HG02678 (cell line): ENCODE data around the gene DCAF15.
"Not testable (repeated sequence)": the region's sequence is repeated elsewhere in the genome, so short reads cannot be mapped to it uniquely, and the experiment has no call there.

Experiments used
- ATAC-seq: cut with Tn5 transposase; IDR thresholded peaks from one replicate; pipeline ENCODE4 v1.9.1; 2021; ENCODE audit warnings: mild to moderate bottlenecking, moderate library complexity; ENCODE audit not compliant: unreplicated experiment

The DCAF15 gene

DNA sequence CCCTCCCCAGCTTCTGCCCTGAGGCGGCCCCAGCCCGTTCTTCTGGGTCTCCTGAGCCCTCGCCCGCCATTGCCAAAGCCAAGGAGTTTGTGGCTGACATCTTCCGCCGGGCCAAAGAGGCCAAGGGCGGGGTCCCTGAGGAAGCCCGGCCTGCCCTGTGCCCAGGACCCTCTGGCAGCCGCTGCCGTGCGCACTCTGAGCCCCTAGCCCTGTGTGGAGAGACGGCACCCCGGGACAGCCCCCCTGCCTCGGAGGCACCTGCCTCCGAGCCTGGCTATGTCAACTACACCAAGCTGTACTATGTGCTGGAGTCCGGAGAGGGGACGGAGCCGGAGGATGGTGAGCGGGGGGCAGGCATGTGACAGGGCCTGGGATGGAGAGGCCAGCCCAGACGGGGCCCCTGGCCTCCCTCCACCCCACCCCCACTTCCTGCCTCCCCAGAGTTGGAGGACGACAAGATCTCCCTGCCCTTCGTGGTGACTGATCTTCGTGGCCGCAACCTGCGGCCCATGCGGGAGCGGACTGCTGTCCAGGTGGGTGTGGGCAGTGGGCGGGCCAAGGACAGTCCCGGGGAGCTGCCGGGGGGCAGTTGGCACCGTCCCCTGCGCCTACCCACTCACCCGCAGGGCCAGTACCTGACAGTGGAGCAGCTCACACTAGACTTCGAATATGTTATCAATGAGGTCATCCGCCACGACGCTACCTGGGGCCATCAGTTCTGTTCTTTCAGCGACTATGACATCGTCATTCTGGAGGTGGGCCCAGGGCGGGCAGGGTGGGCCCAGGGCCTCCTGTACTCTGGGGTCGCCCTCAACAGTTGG, 7.0 kb downstream of the DCAF15 start:
- ATAC-seq: no peak

DNA sequence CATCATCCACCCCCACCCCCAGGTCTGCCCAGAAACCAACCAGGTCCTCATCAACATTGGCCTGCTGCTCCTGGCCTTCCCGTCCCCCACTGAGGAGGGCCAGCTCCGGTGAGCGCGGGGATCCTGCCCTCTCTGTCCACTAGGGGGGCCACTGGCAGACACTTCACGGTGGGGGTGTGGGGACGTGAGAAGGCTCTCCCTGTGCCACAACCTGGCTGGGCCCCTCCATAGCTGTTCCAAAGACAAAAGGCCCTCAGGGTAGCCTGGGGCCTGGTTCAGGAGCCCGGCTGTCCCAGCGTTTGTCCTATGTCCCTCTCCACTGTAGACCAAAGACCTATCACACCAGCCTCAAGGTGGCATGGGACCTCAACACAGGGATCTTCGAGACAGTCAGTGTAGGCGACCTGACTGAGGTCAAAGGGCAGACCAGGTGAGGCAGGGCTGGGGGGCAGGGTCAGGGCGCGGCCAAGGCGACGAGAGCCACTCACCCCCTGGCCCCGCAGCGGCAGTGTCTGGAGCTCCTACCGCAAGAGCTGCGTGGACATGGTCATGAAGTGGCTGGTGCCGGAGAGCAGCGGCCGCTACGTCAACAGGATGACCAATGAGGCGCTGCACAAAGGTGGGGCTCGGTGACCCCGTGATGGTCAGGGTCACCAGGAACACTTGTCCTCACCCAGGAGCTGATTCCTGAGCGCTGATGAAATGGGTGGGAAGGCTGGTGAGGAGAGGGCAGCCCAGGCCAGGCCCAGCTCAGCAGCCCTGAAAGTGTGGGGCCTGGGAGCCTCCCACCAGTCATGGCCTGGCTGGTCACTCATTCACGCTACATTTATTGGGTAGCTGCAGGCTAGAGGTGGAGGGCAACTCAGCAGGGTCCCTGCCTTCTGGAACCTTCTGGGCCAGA, 7.9 kb downstream of the DCAF15 start:
- no peak for ATAC-seq

GRCh38 chr19:13960863-13961784, 8.8 kb downstream of the DCAF15 start:
- no peak for ATAC-seq

- no peak for ATAC-seq
Observed at GRCh38 chr19:13961826-13962698, 9.8 kb downstream of the DCAF15 start.

- no peak for ATAC-seq
Observed at GRCh38 chr19:13962699-13963602, 10.6 kb downstream of the DCAF15 start.

- ATAC-seq: no peak
Observed at GRCh38 chr19:13963603-13964105, 11.3 kb downstream of the DCAF15 start.

- no peak for ATAC-seq
Observed at GRCh38 chr19:13964776-13965175, 12.5 kb downstream of the DCAF15 start.

DNA sequence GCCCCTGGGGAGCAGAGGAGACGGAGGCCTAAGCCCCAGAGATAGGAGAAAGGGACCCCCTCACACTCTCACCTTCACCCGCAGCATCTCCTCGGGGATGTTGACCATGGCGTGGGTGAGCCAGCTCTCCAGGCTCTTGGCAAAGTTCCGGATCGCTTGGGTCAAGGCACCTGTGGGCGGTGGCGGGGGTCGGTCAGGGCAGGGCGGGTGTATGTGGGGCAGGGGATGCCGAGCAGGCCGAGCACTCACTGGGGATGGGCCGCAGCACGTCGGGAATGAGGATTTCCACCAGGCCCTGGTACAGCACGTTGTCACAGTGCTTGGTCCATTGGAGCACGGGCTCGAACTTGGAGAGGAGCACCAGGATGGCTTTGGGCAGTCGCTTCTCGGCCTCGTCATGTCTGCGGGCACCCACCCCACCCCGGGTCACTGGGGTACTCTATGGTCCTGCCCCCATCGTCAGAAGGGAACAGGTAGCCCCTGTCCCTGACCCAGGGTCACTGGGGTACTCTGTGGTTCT, 13.1 kb downstream of the DCAF15 start:
- no peak for ATAC-seq

GRCh38 chr19:13965926-13966683, 13.8 kb downstream of the DCAF15 start:
- no peak for ATAC-seq

DNA sequence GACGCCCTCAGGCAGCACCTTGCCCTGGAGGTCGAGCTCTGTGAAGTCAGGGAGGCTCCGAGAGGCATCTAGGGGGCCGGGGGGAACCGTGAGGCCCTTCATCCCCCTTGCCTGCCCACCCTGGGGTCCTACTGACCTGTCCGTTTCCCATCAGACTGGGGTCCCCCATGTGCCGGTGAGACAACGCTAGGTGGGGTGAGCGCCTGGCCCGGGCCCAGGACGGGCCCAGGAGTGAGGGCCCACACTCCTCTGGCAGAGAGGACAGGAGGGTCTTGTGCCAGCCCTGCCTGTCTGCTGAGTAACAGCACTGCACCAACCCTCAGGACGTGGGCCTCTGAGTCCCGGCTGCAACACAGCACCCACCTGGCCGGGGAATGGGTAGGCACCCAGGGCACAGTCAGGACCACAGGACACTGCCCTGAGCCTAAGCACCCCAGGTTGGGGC, 14.4 kb downstream of the DCAF15 start:
- ATAC-seq: no peak

DNA sequence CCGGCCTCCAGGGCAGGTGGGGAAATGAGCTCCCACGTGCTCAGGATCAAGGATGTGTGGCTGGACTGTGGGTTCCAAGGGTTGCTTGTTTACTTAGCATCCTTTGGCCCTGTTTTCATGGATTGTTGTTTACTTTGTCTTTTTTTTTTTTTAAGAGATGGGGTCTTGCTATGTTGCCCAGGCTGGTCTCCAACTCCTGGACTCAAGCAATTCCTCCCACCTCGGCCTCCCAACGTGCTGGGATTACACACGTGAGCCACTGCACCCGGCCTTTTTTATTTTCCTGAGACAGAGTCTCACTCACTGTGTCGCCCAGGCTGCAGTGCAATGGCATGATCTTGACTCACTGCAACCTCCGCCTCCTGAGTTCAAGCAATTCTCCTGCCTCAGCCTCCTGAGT, 14.9 kb downstream of the DCAF15 start:
- ATAC-seq: not testable (repeated sequence)

DNA sequence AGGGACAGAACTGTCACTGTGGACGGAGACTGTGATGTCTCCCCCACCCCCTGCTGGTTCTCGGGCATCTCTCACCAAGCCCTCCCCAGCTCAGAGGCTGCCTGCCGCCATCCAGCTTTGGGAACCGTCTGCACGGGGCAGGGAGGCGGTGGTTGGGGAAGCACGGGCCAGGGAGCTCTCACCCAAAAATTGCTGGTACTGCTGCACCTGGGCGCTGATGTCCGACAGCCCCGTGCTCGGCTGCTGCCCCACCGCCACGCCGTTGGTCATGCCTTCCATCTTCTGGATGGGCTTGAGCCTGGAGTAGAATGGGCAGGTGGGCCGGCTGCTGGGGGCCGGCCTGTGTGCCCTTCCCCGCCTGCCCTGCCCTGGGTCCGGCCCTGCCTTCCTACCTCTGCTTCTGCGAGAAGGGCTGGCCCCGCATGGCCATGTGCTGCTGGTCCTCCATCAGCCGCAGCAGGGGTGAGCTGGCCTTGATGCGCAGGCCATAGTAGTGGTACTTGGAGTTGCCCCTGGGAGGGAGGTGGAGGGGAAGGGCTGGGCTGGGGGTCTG, 16.1 kb downstream of the DCAF15 start:
- ATAC-seq: no peak

DNA sequence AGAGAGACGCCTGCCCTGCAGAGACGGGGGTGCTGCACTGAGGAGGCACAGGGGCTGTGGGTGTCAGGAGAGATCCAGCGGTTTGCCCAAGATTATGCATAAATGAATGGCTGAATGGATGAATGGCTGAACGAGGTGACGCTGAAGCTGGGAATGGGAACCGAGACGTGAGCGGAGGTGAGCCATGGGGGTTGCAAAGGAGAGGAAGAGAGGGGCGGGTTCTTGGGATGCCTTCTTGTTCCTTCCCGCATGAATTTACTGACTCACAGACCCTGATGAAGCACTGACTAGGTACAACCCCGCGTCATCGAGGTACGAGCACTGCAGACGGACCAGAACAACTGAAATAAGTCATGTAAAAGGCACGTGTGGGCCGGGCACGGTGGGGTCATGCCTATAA, 16.7 kb downstream of the DCAF15 start:
- no peak for ATAC-seq

DNA sequence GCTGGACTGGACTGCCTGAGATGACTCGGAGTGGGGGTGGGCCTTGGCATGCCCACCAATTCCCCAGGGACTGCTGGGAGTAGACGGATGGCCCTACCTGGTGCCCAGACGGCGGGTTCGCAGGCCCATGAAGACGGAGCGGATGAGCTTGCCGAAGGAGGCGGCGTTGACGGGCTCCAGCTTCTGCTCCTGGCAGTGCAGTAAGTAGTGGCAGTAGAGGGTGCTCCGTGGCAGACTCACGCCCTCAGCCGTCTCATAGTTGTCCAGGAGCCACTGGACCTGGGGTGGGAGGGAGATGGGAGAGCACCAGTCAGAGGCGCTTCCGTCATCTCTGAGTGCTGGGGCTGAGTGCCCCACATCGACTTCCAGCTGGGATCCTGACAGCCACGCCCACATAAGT, 17.6 kb downstream of the DCAF15 start:
- ATAC-seq: no peak

DNA sequence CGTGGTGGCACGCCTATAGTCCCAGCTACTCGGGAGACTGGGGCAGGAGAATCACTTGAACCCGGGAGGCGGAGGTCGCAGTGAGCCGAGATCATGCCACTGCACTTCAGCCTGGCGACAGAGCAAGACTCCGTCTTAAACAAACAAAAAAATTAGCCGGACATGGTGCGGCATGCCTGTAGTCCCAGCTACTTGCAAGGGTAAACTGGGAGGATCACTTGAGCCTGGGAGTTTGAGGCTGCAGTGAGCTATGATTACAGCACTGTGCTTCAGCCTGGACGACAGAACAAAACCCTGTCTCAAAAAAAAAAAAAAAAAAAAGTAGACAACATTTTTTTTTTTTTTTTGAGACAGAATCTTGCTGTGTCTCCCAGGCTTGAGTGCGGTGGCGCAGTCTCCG, 19.6 kb downstream of the DCAF15 start:
- not testable (repeated sequence) for ATAC-seq

GRCh38 chr19:13972368-13973155, 20.3 kb downstream of the DCAF15 start:
- no peak for ATAC-seq

DNA sequence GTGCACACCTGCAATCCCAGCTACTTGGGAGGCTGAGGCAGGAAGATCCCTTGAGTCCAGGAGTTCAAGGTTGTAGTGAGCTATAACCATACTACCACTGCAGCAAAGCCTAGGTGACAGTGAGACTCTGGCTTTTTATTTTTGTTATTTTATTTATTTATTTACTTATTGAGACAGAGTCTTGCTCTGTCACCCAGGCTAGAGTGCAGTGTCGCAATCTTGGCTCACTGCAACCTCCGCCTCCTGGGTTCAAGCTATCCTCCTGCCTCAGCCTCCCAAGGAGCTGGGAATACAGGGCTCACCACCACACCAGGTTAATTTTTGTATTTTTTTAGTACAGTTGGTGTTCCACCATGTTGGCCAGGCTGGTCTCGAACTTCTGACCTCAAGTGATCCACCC, 21.2 kb downstream of the DCAF15 start:
- ATAC-seq: not testable (repeated sequence)
